Measurements from ENCODE around the gene SORT1.
"Not testable (repeated sequence)": the region's sequence is repeated elsewhere in the genome, so short reads cannot be mapped to it uniquely, and the experiment has no call there.

The SORT1 gene

DNA sequence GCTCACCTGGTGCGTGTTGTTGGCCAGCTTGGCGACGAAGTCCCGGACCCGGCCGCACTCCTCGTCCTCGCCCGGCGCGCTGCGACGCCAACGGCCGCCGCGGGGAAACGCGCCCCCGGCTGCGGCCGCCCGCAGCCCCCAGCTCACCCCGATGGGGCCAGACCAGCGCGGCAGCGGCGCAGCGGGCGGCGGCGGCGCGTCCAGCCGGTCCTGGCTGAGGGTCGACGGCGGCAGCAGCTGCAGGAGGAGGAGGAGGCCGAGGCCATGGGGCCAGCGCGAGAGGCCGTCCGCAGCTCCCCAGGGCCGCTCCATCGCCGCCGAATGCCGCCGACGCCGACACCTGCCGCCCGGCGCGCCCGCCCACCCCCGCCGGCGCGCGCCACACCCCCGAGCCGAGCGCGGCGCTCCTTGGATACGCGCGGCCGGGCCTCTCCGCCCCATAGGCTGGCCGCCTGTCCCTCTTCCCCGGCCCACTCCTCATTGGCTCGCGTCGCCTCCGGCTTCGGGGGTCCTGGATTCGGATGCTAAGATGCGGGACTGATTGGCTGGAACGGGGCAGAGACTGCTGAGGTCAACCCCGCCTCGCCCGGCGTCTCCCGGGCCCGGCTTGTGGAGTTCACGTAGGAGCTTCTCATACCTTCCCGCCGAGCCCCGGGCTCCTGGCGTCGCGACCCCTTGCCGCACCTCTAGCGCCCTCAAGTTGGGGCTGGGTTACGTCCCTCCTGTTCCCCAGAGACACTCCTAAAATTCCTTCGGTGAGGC lies at the start of gene SORT1:
Gene SORT1 (minus strand): TSS at position 338 of the 762 bp plus-strand sequence. CDS start 26 bp downstream, at position 312.
- Histone ChIP-seq H3K4me1 (ENCODE audit: control insufficient read depth in 2 of 2, insufficient read depth in 2 of 2, low read length in 2 of 2) (peaks cover 23 to 28% of the 10 kb centered on the region in 2 donors), H3K27me3 (ENCODE audit: control insufficient read depth in 2 of 2, insufficient read depth in 2 of 2, low read length in 2 of 2) (no peaks in the 10 kb centered on the region), H3K27ac (ENCODE audit: low read depth in 2 of 2, low read length in 2 of 2) (peak within 1 kb of the TSS; percentile 56 to 70), H3K9ac (ENCODE audit: low read depth in 1 of 2, low read length in 2 of 2) (peak within 1 kb of the TSS; percentile 3 to 74), H3K4me3 (ENCODE audit: low read length in 2 of 2) (peak within 1 kb of the TSS; percentile 75 to 78), H3K36me3 (ENCODE audit: control insufficient read depth in 2 of 2, insufficient read depth in 2 of 2, low read length in 2 of 2) (peaks cover 11 to 18% of the 10 kb centered on the region in 2 donors), H3K9me3 (ENCODE audit: control insufficient read depth in 2 of 2, low read length in 2 of 2) (no peaks in the 10 kb centered on the region)

GRCh38 chr1:109445949-109446695 lies 48.4 kb upstream of the SORT1 start:
- not testable (repeated sequence) for H3K4me3 ChIP-seq (ENCODE audit: low read length in 2 of 2); H3K9ac ChIP-seq (ENCODE audit: low read depth in 1 of 2, low read length in 2 of 2); H3K27ac ChIP-seq (ENCODE audit: low read depth in 2 of 2, low read length in 2 of 2); H3K9me3 ChIP-seq (ENCODE audit: control insufficient read depth in 2 of 2, low read length in 2 of 2); H3K36me3 ChIP-seq (ENCODE audit: control insufficient read depth in 2 of 2, insufficient read depth in 2 of 2, low read length in 2 of 2); H3K4me1 ChIP-seq (ENCODE audit: control insufficient read depth in 2 of 2, insufficient read depth in 2 of 2, low read length in 2 of 2)
- peaks cover 0 to 17% of the 10 kb centered on the region in 2 donors for H3K27me3 ChIP-seq (ENCODE audit: control insufficient read depth in 2 of 2, insufficient read depth in 2 of 2, low read length in 2 of 2)

DNA sequence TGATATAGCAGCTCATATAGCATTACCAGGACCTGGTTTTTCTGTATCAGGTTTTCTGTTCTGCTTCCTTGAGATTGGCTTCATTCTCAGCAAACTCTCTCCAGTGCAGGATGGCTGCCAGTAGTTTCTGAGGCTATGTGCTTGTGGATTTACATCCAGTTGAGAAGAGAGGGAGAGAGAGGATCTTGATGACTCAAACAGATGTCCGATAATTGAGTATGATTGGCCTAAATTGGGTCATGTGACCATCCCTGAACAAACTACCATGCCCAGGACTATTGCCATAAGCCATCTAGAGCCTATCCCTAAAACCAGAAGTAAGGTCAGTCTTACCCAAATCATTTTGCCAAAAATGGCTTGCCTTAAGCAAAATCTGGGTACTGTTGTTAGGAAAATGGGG lies 46.6 kb upstream of the SORT1 start:
- Histone ChIP-seq H3K27ac (ENCODE audit: low read depth in 2 of 2, low read length in 2 of 2) (no peak overlapping the region), H3K9me3 (ENCODE audit: control insufficient read depth in 2 of 2, low read length in 2 of 2) (no peaks in the 10 kb centered on the region), H3K36me3 (ENCODE audit: control insufficient read depth in 2 of 2, insufficient read depth in 2 of 2, low read length in 2 of 2) (no peaks in the 10 kb centered on the region), H3K9ac (ENCODE audit: low read depth in 1 of 2, low read length in 2 of 2) (no peak overlapping the region), H3K4me3 (ENCODE audit: low read length in 2 of 2) (no peak overlapping the region), H3K4me1 (ENCODE audit: control insufficient read depth in 2 of 2, insufficient read depth in 2 of 2, low read length in 2 of 2) (no peaks in the 10 kb centered on the region), H3K27me3 (ENCODE audit: control insufficient read depth in 2 of 2, insufficient read depth in 2 of 2, low read length in 2 of 2) (peaks cover 0 to 17% of the 10 kb centered on the region in 2 donors)

GRCh38 chr1:109443476-109443875 lies 45.8 kb upstream of the SORT1 start:
- Histone ChIP-seq H3K36me3 (ENCODE audit: control insufficient read depth in 2 of 2, insufficient read depth in 2 of 2, low read length in 2 of 2) (no peaks in the 10 kb centered on the region), H3K27ac (ENCODE audit: low read depth in 2 of 2, low read length in 2 of 2) (no peak overlapping the region), H3K4me3 (ENCODE audit: low read length in 2 of 2) (no peak overlapping the region), H3K4me1 (ENCODE audit: control insufficient read depth in 2 of 2, insufficient read depth in 2 of 2, low read length in 2 of 2) (no peaks in the 10 kb centered on the region), H3K9me3 (ENCODE audit: control insufficient read depth in 2 of 2, low read length in 2 of 2) (no peaks in the 10 kb centered on the region), H3K27me3 (ENCODE audit: control insufficient read depth in 2 of 2, insufficient read depth in 2 of 2, low read length in 2 of 2) (peaks cover 0 to 17% of the 10 kb centered on the region in 2 donors), H3K9ac (ENCODE audit: low read depth in 1 of 2, low read length in 2 of 2) (no peak overlapping the region)

- H3K4me3 ChIP-seq (ENCODE audit: low read length in 2 of 2) = no peak overlapping the region
- no peaks in the 10 kb centered on the region for H3K36me3 ChIP-seq (ENCODE audit: control insufficient read depth in 2 of 2, insufficient read depth in 2 of 2, low read length in 2 of 2)
- H3K27me3 ChIP-seq (ENCODE audit: control insufficient read depth in 2 of 2, insufficient read depth in 2 of 2, low read length in 2 of 2) = peaks cover 0 to 17% of the 10 kb centered on the region in 2 donors
- no peak overlapping the region for H3K27ac ChIP-seq (ENCODE audit: low read depth in 2 of 2, low read length in 2 of 2)
- no peaks in the 10 kb centered on the region for H3K4me1 ChIP-seq (ENCODE audit: control insufficient read depth in 2 of 2, insufficient read depth in 2 of 2, low read length in 2 of 2)
- no peaks in the 10 kb centered on the region for H3K9me3 ChIP-seq (ENCODE audit: control insufficient read depth in 2 of 2, low read length in 2 of 2)
- H3K9ac ChIP-seq (ENCODE audit: low read depth in 1 of 2, low read length in 2 of 2) = no peak overlapping the region
Measured at GRCh38 chr1:109441069-109441468, 43.4 kb upstream of the SORT1 start.

DNA sequence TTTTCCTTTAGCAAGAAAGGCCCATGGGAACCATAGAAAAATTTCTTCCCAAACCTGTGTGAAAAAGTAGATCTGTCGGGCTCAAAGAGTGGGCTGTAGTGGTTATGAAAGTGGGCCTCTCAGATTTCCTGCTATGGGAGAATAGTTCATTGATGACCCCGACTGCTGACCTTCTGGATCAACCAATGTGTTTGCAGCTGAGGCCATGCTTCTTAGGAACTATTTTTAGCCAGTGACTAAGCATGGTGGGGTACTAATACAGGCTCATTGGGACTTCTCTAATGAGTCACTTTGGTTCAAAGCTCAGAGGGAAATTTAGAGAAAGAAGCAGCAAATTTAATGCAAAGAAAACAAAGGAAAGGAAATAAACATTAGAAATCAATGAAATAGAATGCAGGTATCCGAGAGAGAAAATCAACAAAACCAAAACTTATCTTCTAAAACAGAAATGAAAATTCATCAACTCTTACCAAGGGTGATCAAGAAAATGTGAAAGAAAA lies 41.1 kb upstream of the SORT1 start:
- no peak overlapping the region for H3K4me3 ChIP-seq (ENCODE audit: low read length in 2 of 2)
- no peak overlapping the region for H3K27ac ChIP-seq (ENCODE audit: low read depth in 2 of 2, low read length in 2 of 2)
- H3K4me1 ChIP-seq (ENCODE audit: control insufficient read depth in 2 of 2, insufficient read depth in 2 of 2, low read length in 2 of 2) = no peaks in the 10 kb centered on the region
- H3K9me3 ChIP-seq (ENCODE audit: control insufficient read depth in 2 of 2, low read length in 2 of 2) = no peaks in the 10 kb centered on the region
- H3K36me3 ChIP-seq (ENCODE audit: control insufficient read depth in 2 of 2, insufficient read depth in 2 of 2, low read length in 2 of 2) = no peaks in the 10 kb centered on the region
- H3K9ac ChIP-seq (ENCODE audit: low read depth in 1 of 2, low read length in 2 of 2) = no peak overlapping the region
- H3K27me3 ChIP-seq (ENCODE audit: control insufficient read depth in 2 of 2, insufficient read depth in 2 of 2, low read length in 2 of 2) = peaks cover 0 to 7% of the 10 kb centered on the region in 2 donors

- no peak overlapping the region for H3K4me3 ChIP-seq (ENCODE audit: low read length in 2 of 2)
- H3K36me3 ChIP-seq (ENCODE audit: control insufficient read depth in 2 of 2, insufficient read depth in 2 of 2, low read length in 2 of 2) = no peaks in the 10 kb centered on the region
- H3K27ac ChIP-seq (ENCODE audit: low read depth in 2 of 2, low read length in 2 of 2) = no peak overlapping the region
- H3K9ac ChIP-seq (ENCODE audit: low read depth in 1 of 2, low read length in 2 of 2) = no peak overlapping the region
- no peaks in the 10 kb centered on the region for H3K4me1 ChIP-seq (ENCODE audit: control insufficient read depth in 2 of 2, insufficient read depth in 2 of 2, low read length in 2 of 2)
- H3K27me3 ChIP-seq (ENCODE audit: control insufficient read depth in 2 of 2, insufficient read depth in 2 of 2, low read length in 2 of 2) = no peaks in the 10 kb centered on the region
- H3K9me3 ChIP-seq (ENCODE audit: control insufficient read depth in 2 of 2, low read length in 2 of 2) = no peaks in the 10 kb centered on the region
Measured at GRCh38 chr1:109434484-109434883, 36.8 kb upstream of the SORT1 start.

DNA sequence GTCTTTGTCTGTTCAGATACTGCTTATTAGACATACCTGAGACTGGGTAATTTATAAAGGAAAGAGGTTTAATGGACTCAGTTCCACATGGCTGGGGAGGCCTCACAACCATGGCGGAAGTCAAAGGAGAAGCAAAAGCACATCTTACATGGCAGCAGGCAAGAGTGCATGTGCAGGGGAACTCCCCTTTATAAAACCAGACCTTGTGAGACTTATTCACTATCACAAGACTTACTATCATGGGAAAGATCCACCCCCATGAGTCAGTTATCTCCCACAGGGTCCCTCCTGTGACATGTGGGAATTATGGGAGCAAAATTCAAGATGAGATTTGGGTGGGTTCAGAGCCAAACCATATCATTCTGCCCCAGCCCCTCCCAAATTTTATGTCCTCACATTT lies 35.6 kb upstream of the SORT1 start:
- H3K9me3 ChIP-seq (ENCODE audit: control insufficient read depth in 2 of 2, low read length in 2 of 2) = no peaks in the 10 kb centered on the region
- no peaks in the 10 kb centered on the region for H3K4me1 ChIP-seq (ENCODE audit: control insufficient read depth in 2 of 2, insufficient read depth in 2 of 2, low read length in 2 of 2)
- H3K36me3 ChIP-seq (ENCODE audit: control insufficient read depth in 2 of 2, insufficient read depth in 2 of 2, low read length in 2 of 2) = no peaks in the 10 kb centered on the region
- H3K27ac ChIP-seq (ENCODE audit: low read depth in 2 of 2, low read length in 2 of 2) = no peak overlapping the region
- H3K27me3 ChIP-seq (ENCODE audit: control insufficient read depth in 2 of 2, insufficient read depth in 2 of 2, low read length in 2 of 2) = no peaks in the 10 kb centered on the region
- no peak overlapping the region for H3K4me3 ChIP-seq (ENCODE audit: low read length in 2 of 2)
- H3K9ac ChIP-seq (ENCODE audit: low read depth in 1 of 2, low read length in 2 of 2) = no peak overlapping the region

- no peak overlapping the region for H3K9ac ChIP-seq (ENCODE audit: low read depth in 1 of 2, low read length in 2 of 2)
- H3K36me3 ChIP-seq (ENCODE audit: control insufficient read depth in 2 of 2, insufficient read depth in 2 of 2, low read length in 2 of 2) = no peaks in the 10 kb centered on the region
- H3K4me3 ChIP-seq (ENCODE audit: low read length in 2 of 2) = no peak overlapping the region
- no peaks in the 10 kb centered on the region for H3K9me3 ChIP-seq (ENCODE audit: control insufficient read depth in 2 of 2, low read length in 2 of 2)
- no peak overlapping the region for H3K27ac ChIP-seq (ENCODE audit: low read depth in 2 of 2, low read length in 2 of 2)
- H3K4me1 ChIP-seq (ENCODE audit: control insufficient read depth in 2 of 2, insufficient read depth in 2 of 2, low read length in 2 of 2) = peaks cover 0 to 5% of the 10 kb centered on the region in 2 donors
- no peaks in the 10 kb centered on the region for H3K27me3 ChIP-seq (ENCODE audit: control insufficient read depth in 2 of 2, insufficient read depth in 2 of 2, low read length in 2 of 2)
Measured at GRCh38 chr1:109432336-109432735, 34.6 kb upstream of the SORT1 start.

GRCh38 chr1:109427171-109427467 lies 29.4 kb upstream of the SORT1 start:
- peak overlapping the region; percentile 88 to 92 for H3K27ac ChIP-seq (ENCODE audit: low read depth in 2 of 2, low read length in 2 of 2)
- H3K4me3 ChIP-seq (ENCODE audit: low read length in 2 of 2) = peak overlapping the region; percentile 94 to 98
- H3K9ac ChIP-seq (ENCODE audit: low read depth in 1 of 2, low read length in 2 of 2) = peak overlapping the region; percentile 52 to 62

More at GRCh38 chr1:109427171-109427467, 29.4 kb upstream of the SORT1 start:
- Histone ChIP-seq H3K36me3 (ENCODE audit: control insufficient read depth in 2 of 2, insufficient read depth in 2 of 2, low read length in 2 of 2) (no peaks in the 10 kb centered on the region), H3K9me3 (ENCODE audit: control insufficient read depth in 2 of 2, low read length in 2 of 2) (no peaks in the 10 kb centered on the region), H3K27me3 (ENCODE audit: control insufficient read depth in 2 of 2, insufficient read depth in 2 of 2, low read length in 2 of 2) (no peaks in the 10 kb centered on the region), H3K4me1 (ENCODE audit: control insufficient read depth in 2 of 2, insufficient read depth in 2 of 2, low read length in 2 of 2) (peaks cover 6 to 20% of the 10 kb centered on the region in 2 donors)

Measured in mucosa of rectum (tissue), 2 donors.